Endodermal cell (in vitro differentiated cells): ENCODE results near the gene MXD3. TPM values are rescaled to one million over a fixed set of nuclear protein-coding genes. Genes with fewer than 3 reads are reported as not detected.
A peak's percentile ranks its signal among the peaks of the same experiment; 100 is the strongest.

Source experiments
- DNase-seq: peaks from one replicate; pipeline ENCODE4 v3.0.0-alpha.2; 2017
- H3K27ac ChIP-seq: 2 replicates; pipeline ENCODE4 v1.5.1; 2013; ENCODE audit warnings: mild to moderate bottlenecking, low read depth, low read length, moderate library complexity
- H3K27me3 ChIP-seq: 2 replicates; pipeline ENCODE4 v1.6.1; 2013; ENCODE audit warnings: mild to moderate bottlenecking, low read length, moderate library complexity; ENCODE audit not compliant: insufficient read depth, control insufficient read depth, poor library complexity, severe bottlenecking
- H3K36me3 ChIP-seq: 2 replicates; pipeline ENCODE4 v1.7.0; 2013; ENCODE audit warnings: mild to moderate bottlenecking, low read length, moderate library complexity; ENCODE audit not compliant: control insufficient read depth, insufficient read depth
- H3K4me1 ChIP-seq: one replicate; pipeline ENCODE4 v1.7.0; 2013; ENCODE audit warnings: low read length; ENCODE audit not compliant: control insufficient read depth, insufficient read depth
- H3K4me3 ChIP-seq: 2 replicates; pipeline ENCODE4 v1.5.1; 2013; ENCODE audit warnings: mild to moderate bottlenecking, low read length, moderate library complexity
- H3K9ac ChIP-seq: 2 replicates; pipeline ENCODE4 v1.6.1; 2013; ENCODE audit warnings: mild to moderate bottlenecking, low read length, moderate library complexity; ENCODE audit not compliant: poor library complexity, severe bottlenecking; ENCODE audit errors: extremely low read depth
- H3K9me3 ChIP-seq: 2 replicates; pipeline ENCODE4 v1.6.1; 2013; ENCODE audit warnings: mild to moderate bottlenecking, low read length, moderate library complexity; ENCODE audit not compliant: control insufficient read depth
- H3K27ac Mint-ChIP-seq: 2 replicates; pipeline ENCODE4 v1.8.0; 2020; ENCODE audit warnings: mixed read lengths
- H3K27me3 Mint-ChIP-seq: 2 replicates; pipeline ENCODE4 v1.8.0; 2021; ENCODE audit warnings: mild to moderate bottlenecking, mixed read lengths; ENCODE audit not compliant: insufficient read depth
- H3K36me3 Mint-ChIP-seq: 2 replicates; pipeline ENCODE4 v1.8.0; 2020; ENCODE audit warnings: low read depth, mixed read lengths
- H3K4me1 Mint-ChIP-seq: 2 replicates; pipeline ENCODE4 v1.8.0; 2020; ENCODE audit warnings: mixed read lengths
- H3K4me3 Mint-ChIP-seq: 2 replicates; pipeline ENCODE4 v1.8.0; 2020; ENCODE audit warnings: mild to moderate bottlenecking, moderate library complexity, mixed read lengths
- H3K9me3 Mint-ChIP-seq: 2 replicates; pipeline ENCODE4 v1.8.0; 2020; ENCODE audit warnings: mild to moderate bottlenecking, mixed read lengths
- WGBS, 2 experiments: methylation state at CpG; one replicate each; pipeline versions ENCODE4 v1.1.5 to v1.1.7; 2013; ENCODE audit warnings: missing lambda C conversion rate in 2 of 2, mixed read lengths in 1 of 2; ENCODE audit not compliant: insufficient coverage in 1 of 2, insufficient read length in 1 of 2; 5-methylcytosine and 5-hydroxymethylcytosine counted together
- total RNA-seq, 2 donors: library from RNA; stranded (reverse); fragmentation: NEBNext Ultra II Directional in 1 of 2; extraction: Animal tissue kit (Norgen Biotek cat#: 25700) in 1 of 2; gene quantifications; 2 replicates in 1 of 2; 3 replicates in 1 of 2; pipeline ENCODE4 v1.2.1, GENCODE V29; 2021
- TF ChIP-seq, protein P1 (sequence below): fragments of 200-600 bp; sonication (generic); conservative IDR thresholded peaks from 2 replicates; pipeline ENCODE4 v1.5.0; 2021; ENCODE audit warnings: antibody characterized with exemption, mild to moderate bottlenecking

The MXD3 gene
- total RNA-seq, 2 donors from 2014 or later = 14.2 to 20.4 TPM

DNA sequence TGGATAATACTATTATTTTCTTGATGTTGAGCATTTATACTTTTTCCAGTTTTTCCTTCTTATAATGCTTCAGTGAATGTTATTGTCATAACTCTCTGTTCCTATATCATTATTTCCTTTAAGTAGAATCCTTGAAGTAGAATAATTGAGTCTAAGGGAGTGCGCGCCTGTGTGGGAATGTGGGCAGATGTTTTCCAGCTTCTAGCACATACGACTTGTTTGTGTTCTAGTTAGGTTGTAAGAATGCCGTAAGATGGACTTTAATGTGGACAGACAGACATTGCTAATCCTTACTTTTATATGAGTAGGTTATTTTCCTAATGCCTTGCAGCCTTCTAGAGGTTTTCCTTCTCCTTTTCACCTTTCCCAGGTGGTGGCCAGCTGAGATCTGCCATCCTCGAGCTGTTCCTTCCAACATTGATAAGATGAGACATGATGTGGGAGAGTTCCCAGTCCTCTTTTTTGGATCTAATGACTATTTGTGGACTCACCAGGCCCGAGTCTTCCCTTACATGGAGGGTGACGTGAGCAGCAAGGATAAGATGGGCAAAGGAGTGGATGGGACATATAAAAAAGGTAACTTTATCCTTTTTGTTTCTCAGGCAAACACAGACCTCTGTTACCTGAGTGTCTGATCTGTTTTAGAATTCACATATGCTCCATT is 42.3 kb downstream of the MXD3 start:
- Histone ChIP-seq H3K4me3 (no peak overlapping the region), H3K4me1 (no peaks in the 10 kb centered on the region), H3K9me3 (no peaks in the 10 kb centered on the region), H3K27me3 (no peaks in the 10 kb centered on the region), H3K36me3 (peaks cover 93% of the 10 kb centered on the region), H3K27ac (no peak overlapping the region), H3K9ac (no peak overlapping the region)
- no peak for DNase-seq
- Mint-ChIP-seq H3K36me3 (peaks cover 91% of the 10 kb centered on the region), H3K9me3 (no peaks in the 10 kb centered on the region), H3K4me1 (peaks cover 4% of the 10 kb centered on the region), H3K27me3 (no peaks in the 10 kb centered on the region), H3K27ac (peak overlapping the region; percentile 56), H3K4me3 (no peak overlapping the region)
- TF ChIP-seq, protein P1, sequence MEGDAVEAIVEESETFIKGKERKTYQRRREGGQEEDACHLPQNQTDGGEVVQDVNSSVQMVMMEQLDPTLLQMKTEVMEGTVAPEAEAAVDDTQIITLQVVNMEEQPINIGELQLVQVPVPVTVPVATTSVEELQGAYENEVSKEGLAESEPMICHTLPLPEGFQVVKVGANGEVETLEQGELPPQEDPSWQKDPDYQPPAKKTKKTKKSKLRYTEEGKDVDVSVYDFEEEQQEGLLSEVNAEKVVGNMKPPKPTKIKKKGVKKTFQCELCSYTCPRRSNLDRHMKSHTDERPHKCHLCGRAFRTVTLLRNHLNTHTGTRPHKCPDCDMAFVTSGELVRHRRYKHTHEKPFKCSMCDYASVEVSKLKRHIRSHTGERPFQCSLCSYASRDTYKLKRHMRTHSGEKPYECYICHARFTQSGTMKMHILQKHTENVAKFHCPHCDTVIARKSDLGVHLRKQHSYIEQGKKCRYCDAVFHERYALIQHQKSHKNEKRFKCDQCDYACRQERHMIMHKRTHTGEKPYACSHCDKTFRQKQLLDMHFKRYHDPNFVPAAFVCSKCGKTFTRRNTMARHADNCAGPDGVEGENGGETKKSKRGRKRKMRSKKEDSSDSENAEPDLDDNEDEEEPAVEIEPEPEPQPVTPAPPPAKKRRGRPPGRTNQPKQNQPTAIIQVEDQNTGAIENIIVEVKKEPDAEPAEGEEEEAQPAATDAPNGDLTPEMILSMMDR = no peak
- 96 to 98% methylated on average over 7 of the region's 7 CpGs for WGBS, 2 experiments

DNA sequence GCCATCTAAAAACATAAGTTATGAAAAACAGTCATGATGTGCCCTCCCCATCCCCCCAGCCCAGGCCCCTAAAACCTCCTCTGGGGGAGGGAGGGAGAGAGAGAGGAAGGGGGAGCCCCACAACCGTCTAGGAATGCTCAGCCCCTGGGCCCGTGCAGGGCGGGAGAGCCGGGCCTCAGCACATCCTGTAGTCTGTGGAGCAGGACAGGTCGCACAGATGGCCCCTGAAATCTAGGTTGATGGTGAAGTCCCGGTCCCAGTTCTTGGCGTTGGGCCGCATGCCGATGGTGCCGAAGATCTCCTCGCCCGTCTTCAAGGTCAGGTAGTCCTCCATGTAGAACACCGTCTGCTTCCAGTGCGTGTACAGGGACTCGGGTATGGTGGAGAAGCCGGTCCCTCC is 46.3 kb downstream of the MXD3 start:
- no peak overlapping the region for H3K9ac ChIP-seq
- Mint-ChIP-seq H3K27ac (no peak overlapping the region), H3K4me1 (peaks cover 4% of the 10 kb centered on the region), H3K36me3 (peaks cover 87% of the 10 kb centered on the region), H3K4me3 (no peak overlapping the region), H3K27me3 (no peaks in the 10 kb centered on the region), H3K9me3 (no peaks in the 10 kb centered on the region)
- no peak overlapping the region for H3K4me3 ChIP-seq
- no peak for DNase-seq
- WGBS, 2 experiments = 95 to 100% methylated on average over 12 to 16 of the region's 16 CpGs
- H3K4me1 ChIP-seq = no peaks in the 10 kb centered on the region
- no peak overlapping the region for H3K27ac ChIP-seq
- TF ChIP-seq, protein P1 = no peak
- H3K27me3 ChIP-seq = no peaks in the 10 kb centered on the region
- H3K9me3 ChIP-seq = no peaks in the 10 kb centered on the region
- H3K36me3 ChIP-seq = peaks cover 96% of the 10 kb centered on the region

DNA sequence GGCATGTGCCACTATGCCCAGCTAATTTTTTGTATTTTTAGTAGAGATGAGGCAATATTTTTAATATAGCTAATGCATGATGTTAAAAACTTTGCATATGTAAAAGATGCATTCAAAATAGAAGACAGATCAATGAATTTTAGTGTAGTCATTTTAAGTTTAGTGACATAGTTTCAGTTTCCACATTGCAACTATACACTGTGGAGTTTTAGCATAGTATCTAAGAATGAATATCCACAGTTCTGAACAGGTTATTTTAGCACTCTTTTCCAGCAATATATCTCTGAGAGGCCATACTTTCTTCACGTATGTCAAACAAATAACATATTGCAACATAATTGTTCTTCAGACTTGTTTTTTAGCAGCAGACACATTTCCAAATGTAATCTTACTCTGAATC is 47.5 kb downstream of the MXD3 start:
- Histone ChIP-seq H3K36me3 (peaks cover 96% of the 10 kb centered on the region), H3K4me3 (no peak overlapping the region), H3K4me1 (no peaks in the 10 kb centered on the region), H3K27me3 (no peaks in the 10 kb centered on the region), H3K27ac (no peak overlapping the region), H3K9me3 (no peaks in the 10 kb centered on the region), H3K9ac (no peak overlapping the region)
- Mint-ChIP-seq H3K27ac (no peak overlapping the region), H3K4me3 (no peak overlapping the region), H3K4me1 (peaks cover under 1% of the 10 kb centered on the region), H3K36me3 (peaks cover 87% of the 10 kb centered on the region), H3K9me3 (no peaks in the 10 kb centered on the region), H3K27me3 (no peaks in the 10 kb centered on the region)
- no peak for DNase-seq
- TF ChIP-seq, protein P1 = no peak
- 91 to 96% methylated on average over 1 of the region's 1 CpG for WGBS, 2 experiments
